Mammary epithelial cell (primary cell): ENCODE results near the gene ROBO3.

ENCODE experiments used
- CTCF ChIP-seq, 2 donors: IDR thresholded peaks in 1 of 2; conservative IDR thresholded peaks in 1 of 2; 2 replicates each; pipeline ENCODE4 v1.5.1; 2011 to 2012; ENCODE audit warnings: inconsistent platforms in 2 of 2, low read length in 2 of 2, mild to moderate bottlenecking in 2 of 2, control low read depth in 1 of 2, low read depth in 1 of 2; ENCODE audit not compliant: insufficient read depth in 1 of 2; ENCODE audit errors: extremely low read depth in 1 of 2
- EZH2 ChIP-seq: IDR thresholded peaks from 2 replicates; pipeline ENCODE4 v1.6.1; 2012; ENCODE audit warnings: low read length, inconsistent platforms, borderline replicate concordance

- TF ChIP-seq CTCF (conservative IDR thresholded peaks at IDR 0.05 in 1 of 2, IDR thresholded peaks at IDR 0.05 in 1 of 2; ENCODE audit: extremely low read depth in 1 of 2, insufficient read depth in 1 of 2, low read depth in 1 of 2, low read length in 2 of 2) (no peak), EZH2 (no peak)
Observed at GRCh38 chr11:124897674-124898262, 32.5 kb downstream of the ROBO3 start, which contains the start of gene ROBO4.
